ENCODE data around the gene FADS2. TPM values are rescaled to one million over a fixed set of nuclear protein-coding genes. Genes with fewer than 3 reads are reported as not detected.

FADS2 gene
- total RNA-seq, 2 experiments from 2014 or later: 0.95 to 2.8 TPM

DNA sequence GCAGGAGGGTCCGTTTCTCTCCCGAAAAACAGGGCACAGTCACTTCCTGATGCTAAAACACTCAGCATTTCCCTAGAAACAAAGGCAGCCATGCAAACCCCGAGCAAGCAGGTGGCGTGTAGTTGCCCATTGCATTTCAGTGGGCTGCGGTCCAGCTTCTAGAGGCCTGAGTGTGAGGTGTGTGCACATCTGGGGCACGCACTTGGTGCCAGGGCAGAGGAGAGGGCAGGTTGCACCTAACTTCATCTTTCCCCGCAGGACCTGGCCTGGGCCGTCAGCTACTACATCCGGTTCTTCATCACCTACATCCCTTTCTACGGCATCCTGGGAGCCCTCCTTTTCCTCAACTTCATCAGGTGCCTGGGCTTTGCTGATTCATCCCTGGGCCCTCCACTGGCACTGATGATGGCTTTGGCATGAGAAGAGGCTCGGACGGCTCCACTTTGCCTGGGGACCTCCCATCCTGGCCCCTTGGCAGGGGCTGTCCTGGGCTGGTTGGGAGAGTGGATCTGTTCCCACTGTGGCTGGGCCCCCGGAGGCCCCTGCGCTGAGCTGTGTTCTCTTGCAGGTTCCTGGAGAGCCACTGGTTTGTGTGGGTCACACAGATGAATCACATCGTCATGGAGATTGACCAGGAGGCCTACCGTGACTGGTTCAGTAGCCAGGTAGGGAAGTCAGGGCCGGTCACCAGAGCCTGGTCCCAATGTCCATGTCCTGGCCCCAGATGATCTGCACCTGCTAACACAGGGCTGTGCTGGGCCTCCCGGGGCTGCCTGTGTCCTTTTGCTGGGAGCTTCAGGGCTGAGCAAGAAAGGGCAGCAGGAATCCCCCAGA is 34.8 kb downstream of the FADS2 start:
- TF ChIP-seq, protein P1, sequence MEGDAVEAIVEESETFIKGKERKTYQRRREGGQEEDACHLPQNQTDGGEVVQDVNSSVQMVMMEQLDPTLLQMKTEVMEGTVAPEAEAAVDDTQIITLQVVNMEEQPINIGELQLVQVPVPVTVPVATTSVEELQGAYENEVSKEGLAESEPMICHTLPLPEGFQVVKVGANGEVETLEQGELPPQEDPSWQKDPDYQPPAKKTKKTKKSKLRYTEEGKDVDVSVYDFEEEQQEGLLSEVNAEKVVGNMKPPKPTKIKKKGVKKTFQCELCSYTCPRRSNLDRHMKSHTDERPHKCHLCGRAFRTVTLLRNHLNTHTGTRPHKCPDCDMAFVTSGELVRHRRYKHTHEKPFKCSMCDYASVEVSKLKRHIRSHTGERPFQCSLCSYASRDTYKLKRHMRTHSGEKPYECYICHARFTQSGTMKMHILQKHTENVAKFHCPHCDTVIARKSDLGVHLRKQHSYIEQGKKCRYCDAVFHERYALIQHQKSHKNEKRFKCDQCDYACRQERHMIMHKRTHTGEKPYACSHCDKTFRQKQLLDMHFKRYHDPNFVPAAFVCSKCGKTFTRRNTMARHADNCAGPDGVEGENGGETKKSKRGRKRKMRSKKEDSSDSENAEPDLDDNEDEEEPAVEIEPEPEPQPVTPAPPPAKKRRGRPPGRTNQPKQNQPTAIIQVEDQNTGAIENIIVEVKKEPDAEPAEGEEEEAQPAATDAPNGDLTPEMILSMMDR (conservative IDR thresholded peaks at IDR 0.05; ENCODE audit: low read length): no peak
- TF ChIP-seq EZH2phosphoT487 (IDR thresholded peaks at IDR 0.05; ENCODE audit: borderline replicate concordance, low read depth, low read length): no peak
- no peak overlapping the region for H2AFZ ChIP-seq (ENCODE audit: low read length)
- no peaks in the 10 kb centered on the region for H3K9me3 ChIP-seq (ENCODE audit: low read length)
- CTCF ChIA-PET (ENCODE audit: unreplicated experiment): no interaction called here
- H3K36me3 ChIP-seq (ENCODE audit: insufficient read depth, low read length): no peaks in the 10 kb centered on the region
- H3K27ac ChIP-seq (ENCODE audit: low read depth, low read length, poor library complexity, severe bottlenecking): no peak overlapping the region
- H3K79me2 ChIP-seq (ENCODE audit: insufficient read depth, low read depth, low read length): no peaks in the 10 kb centered on the region
- no TSS peak for BruUV-seq (replicated peaks)
- H3K9me2 ChIP-seq (ENCODE audit: insufficient read depth, low read length): no peaks in the 10 kb centered on the region
- intact Hi-C loops (cut with micrococcal nuclease; ENCODE audit: unreplicated experiment): no loop called here
- H4K20me1 ChIP-seq (ENCODE audit: insufficient read depth, low read length): no peaks in the 10 kb centered on the region
- no peak for DNase-seq (ENCODE audit: low spot score)
- POLR2A ChIA-PET: no interaction called here
- H3K4me3 ChIP-seq (ENCODE audit: low read depth, low read length, poor library complexity, severe bottlenecking): no peak overlapping the region
- H3K4me1 ChIP-seq (ENCODE audit: insufficient read depth, low read length, poor library complexity, severe bottlenecking): no peaks in the 10 kb centered on the region
- H3K4me2 ChIP-seq (ENCODE audit: low read length): no peak overlapping the region

DNA sequence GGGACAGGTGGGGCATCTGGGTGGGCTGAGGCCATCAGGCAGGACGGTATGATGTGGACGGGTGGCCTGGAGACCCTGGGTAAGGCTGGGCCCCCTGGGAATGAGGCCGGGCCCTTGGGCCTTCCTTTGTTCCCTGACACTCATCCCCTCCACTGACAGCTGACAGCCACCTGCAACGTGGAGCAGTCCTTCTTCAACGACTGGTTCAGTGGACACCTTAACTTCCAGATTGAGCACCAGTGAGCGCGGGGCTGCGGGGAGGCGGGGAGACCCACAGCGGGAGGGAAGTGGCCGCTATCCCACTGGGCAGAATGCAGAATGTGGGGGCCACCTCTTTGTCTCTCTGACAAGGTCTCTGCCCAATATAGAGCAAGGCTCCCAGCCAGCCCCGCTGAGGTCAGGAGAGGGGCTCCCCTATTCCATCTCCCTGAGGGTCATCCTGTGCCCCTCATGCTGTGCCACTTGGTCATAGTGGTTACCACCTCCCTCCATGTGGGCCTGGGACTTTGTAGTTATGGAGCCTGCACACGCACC is 35.5 kb downstream of the FADS2 start:
- H3K4me1 ChIP-seq (ENCODE audit: insufficient read depth, low read length, poor library complexity, severe bottlenecking): no peaks in the 10 kb centered on the region
- no TSS peak for BruUV-seq (replicated peaks)
- ChIA-PET CTCF (ENCODE audit: unreplicated experiment) (no interaction called here), POLR2A (no interaction called here)
- no peak for DNase-seq (ENCODE audit: low spot score)
- intact Hi-C loops (cut with micrococcal nuclease; ENCODE audit: unreplicated experiment): no loop called here
- H3K9me3 ChIP-seq (ENCODE audit: low read length): no peaks in the 10 kb centered on the region
- H3K9me2 ChIP-seq (ENCODE audit: insufficient read depth, low read length): no peaks in the 10 kb centered on the region
- H3K4me2 ChIP-seq (ENCODE audit: low read length): no peak overlapping the region
- TF ChIP-seq, protein P1 (conservative IDR thresholded peaks at IDR 0.05; ENCODE audit: low read length): no peak
- no peak for TF ChIP-seq EZH2phosphoT487 (IDR thresholded peaks at IDR 0.05; ENCODE audit: borderline replicate concordance, low read depth, low read length)
- H3K36me3 ChIP-seq (ENCODE audit: insufficient read depth, low read length): no peaks in the 10 kb centered on the region
- no peak overlapping the region for H3K4me3 ChIP-seq (ENCODE audit: low read depth, low read length, poor library complexity, severe bottlenecking)
- no peak overlapping the region for H2AFZ ChIP-seq (ENCODE audit: low read length)
- H3K79me2 ChIP-seq (ENCODE audit: insufficient read depth, low read depth, low read length): no peaks in the 10 kb centered on the region
- no peak overlapping the region for H3K27ac ChIP-seq (ENCODE audit: low read depth, low read length, poor library complexity, severe bottlenecking)
- no peaks in the 10 kb centered on the region for H4K20me1 ChIP-seq (ENCODE audit: insufficient read depth, low read length)

All from OCI-LY7 (cell line).